DND-41 (cell line): ENCODE data around the gene SEMA7A.

Experiments
- CTCF ChIP-seq: IDR thresholded peaks from 2 replicates; pipeline ENCODE4 v1.5.1; 2012; ENCODE audit warnings: borderline replicate concordance, low read length, moderate library complexity, mild to moderate bottlenecking; ENCODE audit not compliant: poor library complexity, severe bottlenecking; ENCODE audit errors: extremely low read depth
- EZH2 ChIP-seq: IDR thresholded peaks from 3 replicates; pipeline ENCODE4 v1.6.1; 2012; ENCODE audit warnings: borderline replicate concordance, low read depth, mild to moderate bottlenecking, moderate library complexity, low read length, inconsistent platforms; ENCODE audit not compliant: severe bottlenecking

DNA sequence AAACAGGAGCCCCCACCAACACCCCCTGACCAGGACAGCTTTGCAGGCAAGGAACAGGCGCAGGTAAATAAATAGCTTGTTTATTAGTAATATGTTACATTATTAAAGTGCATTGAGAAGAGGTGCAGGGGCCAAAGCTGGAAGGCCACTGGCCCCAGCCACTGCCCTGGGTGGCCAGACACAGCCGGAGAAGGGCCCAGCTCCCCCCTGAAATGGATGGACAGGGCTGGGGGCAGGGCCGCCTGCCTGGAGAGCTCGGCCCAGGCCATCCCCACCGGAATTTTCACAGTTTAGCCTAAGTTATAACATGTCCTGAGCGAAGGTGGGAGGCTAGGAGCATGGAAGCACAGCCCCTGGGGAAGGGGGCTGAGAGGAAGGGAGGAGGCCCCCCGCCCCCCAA is 24.5 kb downstream of the SEMA7A start:
- TF ChIP-seq CTCF = no peak
- no peak for TF ChIP-seq EZH2
